ENCODE data around the gene GABRG3. TPM values are rescaled to one million over a fixed set of nuclear protein-coding genes. Genes with fewer than 3 reads are reported as not detected.

Gene GABRG3
- total and polyA plus RNA-seq, 2 donors (not counting 3 experiments of a cell fraction or from before 2014, with no cell fraction given): not detected

DNA sequence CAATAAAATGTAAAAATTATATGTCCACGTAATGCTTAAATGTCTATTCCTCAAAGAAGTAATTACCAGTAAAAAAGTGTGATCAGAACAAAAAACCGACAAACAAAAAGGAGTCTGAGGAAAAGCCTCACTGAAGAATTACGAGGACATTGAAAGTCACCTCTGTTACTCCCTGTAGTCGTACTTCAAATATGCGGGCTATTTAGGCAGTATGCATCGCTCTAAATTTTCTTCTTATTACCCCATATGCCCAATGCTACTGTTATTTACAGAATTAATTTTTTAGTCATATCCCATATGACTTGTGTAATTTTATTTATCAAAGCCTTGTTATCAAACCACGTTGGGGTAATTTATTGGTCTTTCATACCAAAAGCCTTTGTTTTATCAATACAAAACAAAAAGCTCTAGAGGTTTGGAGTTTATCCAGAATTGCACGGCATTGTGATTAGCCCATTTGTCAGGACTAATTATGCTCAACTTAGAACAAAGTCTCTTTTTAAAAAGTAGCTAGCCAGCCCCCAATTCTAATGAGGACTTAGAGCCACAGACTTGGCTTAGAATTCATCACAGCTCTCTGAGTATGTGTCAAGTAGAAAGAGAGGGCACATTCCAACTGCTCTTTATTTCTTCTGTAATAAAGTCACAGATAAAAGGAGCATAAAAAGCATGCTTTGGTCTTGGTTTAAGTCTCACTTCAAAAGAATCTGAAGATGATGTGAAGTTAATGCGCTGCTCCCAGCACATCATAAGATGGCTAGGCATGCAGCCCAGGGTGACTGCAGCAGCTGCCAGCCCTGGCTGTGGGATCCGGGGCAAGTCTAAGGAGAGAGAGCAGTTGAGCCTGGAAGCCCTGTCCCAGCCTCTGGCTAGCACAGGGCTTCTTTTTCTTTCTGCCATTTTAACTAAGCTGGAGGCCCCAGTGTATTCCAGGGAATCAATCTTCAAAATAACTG, 521.0 kb downstream of the GABRG3 start:
- Histone ChIP-seq H3K9ac (replicated peaks; ENCODE audit: extremely low read depth, insufficient read depth, low read length) (no peak overlapping the region), H4K20me1 (replicated peaks; ENCODE audit: control insufficient read depth, extremely low read depth, insufficient read depth, low read length) (no peaks in the 10 kb centered on the region), H3K4me2 (ENCODE audit: insufficient read depth, low read length) (no peak overlapping the region), H3K9me3 (replicated peaks; ENCODE audit: control insufficient read depth, insufficient read depth, low read length) (no peaks in the 10 kb centered on the region), H3K4me1 (ENCODE audit: control insufficient read depth, extremely low read depth, insufficient read depth, low read length) (no peaks in the 10 kb centered on the region), H3K9me1 (replicated peaks; ENCODE audit: control insufficient read depth, extremely low read depth, insufficient read depth, low read length) (no peaks in the 10 kb centered on the region), H3K79me2 (ENCODE audit: control insufficient read depth, insufficient read depth, low read length) (no peaks in the 10 kb centered on the region), H3K27ac (ENCODE audit: insufficient read depth, low read depth, low read length) (no peak overlapping the region), H3K4me3 (replicated peaks in 1 of 3; ENCODE audit: insufficient read depth in 1 of 3, low read depth in 1 of 3, low read length in 3 of 3) (no peak overlapping the region), H3K36me3 (ENCODE audit: control insufficient read depth in 2 of 2, extremely low read depth in 1 of 2, insufficient read depth in 2 of 2, low read length in 2 of 2) (no peaks in the 10 kb centered on the region), H3K27me3 (ENCODE audit: control insufficient read depth in 2 of 2, insufficient read depth in 2 of 2, low read length in 2 of 2) (no peaks in the 10 kb centered on the region), H2AFZ (ENCODE audit: low read depth, low read length) (no peak overlapping the region)
- BruUV-seq (replicated peaks): no TSS peak
- TF ChIP-seq POLR2A (IDR thresholded peaks at IDR 0.05; ENCODE audit: low read depth, low read length) (no peak), POLR2AphosphoS5 (IDR thresholded peaks at IDR 0.05; ENCODE audit: insufficient read depth, low read depth, low read length) (no peak), JUN (IDR thresholded peaks at IDR 0.05; ENCODE audit: borderline replicate concordance, insufficient read depth, insufficient read length, low read depth) (no peak), EZH2 (IDR thresholded peaks at IDR 0.05; ENCODE audit: borderline replicate concordance, low read depth, low read length, severe bottlenecking) (no peak), FOS (IDR thresholded peaks at IDR 0.05; ENCODE audit: borderline replicate concordance, insufficient read depth, low read length) (no peak), GATA2 (IDR thresholded peaks at IDR 0.05; ENCODE audit: insufficient read depth, insufficient read length, low read depth, low read length) (no peak), MYC (IDR thresholded peaks at IDR 0.05; ENCODE audit: low read depth, low read length) (no peak)
- TF ChIP-seq, protein P1, sequence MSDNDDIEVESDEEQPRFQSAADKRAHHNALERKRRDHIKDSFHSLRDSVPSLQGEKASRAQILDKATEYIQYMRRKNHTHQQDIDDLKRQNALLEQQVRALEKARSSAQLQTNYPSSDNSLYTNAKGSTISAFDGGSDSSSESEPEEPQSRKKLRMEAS (IDR thresholded peaks at IDR 0.05; ENCODE audit: insufficient read depth, insufficient read length): no peak
- TF ChIP-seq, protein P2, sequence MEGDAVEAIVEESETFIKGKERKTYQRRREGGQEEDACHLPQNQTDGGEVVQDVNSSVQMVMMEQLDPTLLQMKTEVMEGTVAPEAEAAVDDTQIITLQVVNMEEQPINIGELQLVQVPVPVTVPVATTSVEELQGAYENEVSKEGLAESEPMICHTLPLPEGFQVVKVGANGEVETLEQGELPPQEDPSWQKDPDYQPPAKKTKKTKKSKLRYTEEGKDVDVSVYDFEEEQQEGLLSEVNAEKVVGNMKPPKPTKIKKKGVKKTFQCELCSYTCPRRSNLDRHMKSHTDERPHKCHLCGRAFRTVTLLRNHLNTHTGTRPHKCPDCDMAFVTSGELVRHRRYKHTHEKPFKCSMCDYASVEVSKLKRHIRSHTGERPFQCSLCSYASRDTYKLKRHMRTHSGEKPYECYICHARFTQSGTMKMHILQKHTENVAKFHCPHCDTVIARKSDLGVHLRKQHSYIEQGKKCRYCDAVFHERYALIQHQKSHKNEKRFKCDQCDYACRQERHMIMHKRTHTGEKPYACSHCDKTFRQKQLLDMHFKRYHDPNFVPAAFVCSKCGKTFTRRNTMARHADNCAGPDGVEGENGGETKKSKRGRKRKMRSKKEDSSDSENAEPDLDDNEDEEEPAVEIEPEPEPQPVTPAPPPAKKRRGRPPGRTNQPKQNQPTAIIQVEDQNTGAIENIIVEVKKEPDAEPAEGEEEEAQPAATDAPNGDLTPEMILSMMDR (IDR thresholded peaks at IDR 0.05; ENCODE audit: extremely low read depth in 1 of 2, insufficient read depth in 1 of 2, low read depth in 1 of 2, low read length in 2 of 2): no peak
- dilution Hi-C loops (cut with MboI; ENCODE audit: extremely low pct_ligation_motif_present, low sequenced_read_pairs): no loop called here
- DNase-seq (ENCODE audit: low read depth, low spot score) (no peak), FAIRE-seq (no peak)
- intact Hi-C loops (cut with micrococcal nuclease): no loop called here
- ChIA-PET CTCF (no interaction called here), POLR2A (no interaction called here)

All from endothelial cell of umbilical vein (primary cell).